ENCODE results near the gene LHB.

GRCh38 chr19:48977061-48977460, 39.8 kb downstream of the LHB start:
- no peak for TF ChIP-seq CTCF (IDR thresholded peaks at IDR 0.05; ENCODE audit: insufficient read depth, low read depth, low read length)
- no peak for TF ChIP-seq EZH2 (IDR thresholded peaks at IDR 0.05; ENCODE audit: insufficient read depth, low read length)

Measured in astrocyte (in vitro differentiated cells and primary cell).